CD4-positive, alpha-beta T cell (primary cell): ENCODE data around the gene NDRG3. TPM values are rescaled to one million over a fixed set of nuclear protein-coding genes. Genes with fewer than 3 reads are reported as not detected.

ENCODE experiments used
- ATAC-seq: fragments of 200-7000 bp; cut with Tn5 transposase; one replicate; pipeline ENCODE4 v1.10.0; 2022; ENCODE audit warnings: mild to moderate bottlenecking; ENCODE audit not compliant: poor library complexity
- CTCF ChIA-PET: fragments of 350-600 bp; sonication (Branson Sonifier 250); formaldehyde crosslinking; loops from one replicate; lab custom pipeline; 2021; ENCODE audit warnings: antibody characterized with exemption, inconsistent platforms; lab: Charles Lee
- POLR2A ChIA-PET: fragments of 350-600 bp; sonication (Branson Sonifier 250); formaldehyde crosslinking; loops from one replicate; lab custom pipeline; 2021; ENCODE audit warnings: antibody characterized with exemption, inconsistent platforms; lab: Charles Lee
- DNase-seq, 14 experiments: peaks; one replicate each; pipeline ENCODE4 v3.0.0-alpha.2; 2013 to 2020; ENCODE audit warnings: mixed read lengths in 2 of 14
- H3K27ac ChIP-seq, 2 donors: one replicate each; pipeline versions ENCODE4 v1.5.1 to v1.7.0; 2013; ENCODE audit warnings: low read length in 2 of 2, low read depth in 1 of 2, mild to moderate bottlenecking in 1 of 2
- H3K27me3 ChIP-seq, 2 experiments: 1 replicate in 1 of 2; 2 replicates in 1 of 2; pipeline versions ENCODE4 v1.6.1 to v1.7.0; 2013; ENCODE audit warnings: low read length in 2 of 2, control low read depth in 1 of 2, mild to moderate bottlenecking in 1 of 2, moderate library complexity in 1 of 2; ENCODE audit not compliant: insufficient read depth in 2 of 2, control insufficient read depth in 1 of 2
- H3K36me3 ChIP-seq: one replicate; pipeline ENCODE4 v1.6.1; 2013; ENCODE audit warnings: low read length, control low read depth; ENCODE audit not compliant: insufficient read depth
- H3K4me1 ChIP-seq: one replicate; pipeline ENCODE4 v1.6.1; 2013; ENCODE audit warnings: low read length, control low read depth; ENCODE audit not compliant: insufficient read depth
- H3K4me3 ChIP-seq: one replicate; pipeline ENCODE4 v1.5.1; 2013; ENCODE audit warnings: mild to moderate bottlenecking, low read length, moderate library complexity
- H3K9me3 ChIP-seq, 2 experiments: 1 replicate in 1 of 2; 2 replicates in 1 of 2; pipeline versions ENCODE4 v1.6.1 to v1.7.0; 2013; ENCODE audit warnings: low read length in 2 of 2, mild to moderate bottlenecking in 2 of 2, control low read depth in 1 of 2, moderate library complexity in 1 of 2; ENCODE audit not compliant: control insufficient read depth in 1 of 2, insufficient read depth in 1 of 2
- H3K27ac Mint-ChIP-seq: one replicate; pipeline ENCODE4 v1.8.0; 2020; ENCODE audit warnings: mixed read lengths
- H3K27me3 Mint-ChIP-seq: one replicate; pipeline ENCODE4 v1.8.0; 2021; ENCODE audit warnings: mixed read lengths
- H3K36me3 Mint-ChIP-seq: one replicate; pipeline ENCODE4 v1.8.0; 2021; ENCODE audit warnings: low read depth, mixed read lengths
- H3K4me1 Mint-ChIP-seq: one replicate; pipeline ENCODE4 v1.8.0; 2021; ENCODE audit warnings: low read depth, mixed read lengths
- H3K4me3 Mint-ChIP-seq: one replicate; pipeline ENCODE4 v1.8.0; 2020; ENCODE audit warnings: mild to moderate bottlenecking, mixed read lengths
- H3K9me3 Mint-ChIP-seq: one replicate; pipeline ENCODE4 v1.8.0; 2020; ENCODE audit warnings: mixed read lengths
- intact Hi-C, 2 experiments: fragments of 100-400 bp; cut with DNase I in 1 of 2; cut with micrococcal nuclease in 1 of 2; formaldehyde crosslinking; loops; one replicate each; pipeline versions ENCODE4 v1.15.1 to v1.9.0; 2023 to 2025; cut with DNase I, micrococcal nuclease
- total RNA-seq, 174 experiments: library from RNA in 2 of 174; stranded (reverse) in 2 of 174; gene quantifications; one replicate each; pipeline ENCODE4 v1.2.3 and lab custom pipeline; 2021 to 2026
- TF ChIP-seq, protein P1 (sequence below): fragments of 200-600 bp; IDR thresholded peaks from one replicate; pipeline ENCODE4 v1.8.0; 2022; ENCODE audit warnings: antibody characterized with exemption, mild to moderate bottlenecking

Gene NDRG3
- total RNA-seq, 2 experiments from 2014 or later, result 17.3 to 17.5 TPM

DNA sequence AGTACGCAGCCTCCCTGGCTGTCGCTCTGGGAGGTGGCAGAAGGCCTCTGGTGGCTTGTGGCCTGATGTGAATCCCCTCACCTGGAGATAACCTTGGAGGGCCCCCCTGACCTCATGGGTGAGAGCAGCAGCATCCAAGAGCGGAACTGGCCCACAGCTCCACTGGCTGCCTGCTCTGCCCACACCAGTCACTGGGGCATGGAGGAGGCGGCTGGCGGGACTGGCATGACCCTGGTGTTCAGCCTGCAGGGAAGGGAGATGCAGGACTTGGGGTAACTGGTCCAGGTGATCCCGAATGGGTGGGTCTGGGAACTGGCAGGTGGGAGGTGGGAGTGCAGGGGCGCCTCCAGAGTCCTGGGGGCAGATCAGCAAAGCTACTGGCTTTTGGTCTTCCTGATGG lies 38.2 kb upstream of the NDRG3 start:
- H3K4me1 ChIP-seq, result no peaks in the 10 kb centered on the region
- Mint-ChIP-seq H3K27ac (no peak overlapping the region), H3K9me3 (no peaks in the 10 kb centered on the region), H3K27me3 (no peaks in the 10 kb centered on the region), H3K4me3 (no peak overlapping the region), H3K36me3 (no peaks in the 10 kb centered on the region), H3K4me1 (no peaks in the 10 kb centered on the region)
- no peaks in the 10 kb centered on the region for H3K27me3 ChIP-seq
- no peaks in the 10 kb centered on the region for H3K36me3 ChIP-seq
- CTCF ChIA-PET, result no interaction called here
- TF ChIP-seq, protein P1, sequence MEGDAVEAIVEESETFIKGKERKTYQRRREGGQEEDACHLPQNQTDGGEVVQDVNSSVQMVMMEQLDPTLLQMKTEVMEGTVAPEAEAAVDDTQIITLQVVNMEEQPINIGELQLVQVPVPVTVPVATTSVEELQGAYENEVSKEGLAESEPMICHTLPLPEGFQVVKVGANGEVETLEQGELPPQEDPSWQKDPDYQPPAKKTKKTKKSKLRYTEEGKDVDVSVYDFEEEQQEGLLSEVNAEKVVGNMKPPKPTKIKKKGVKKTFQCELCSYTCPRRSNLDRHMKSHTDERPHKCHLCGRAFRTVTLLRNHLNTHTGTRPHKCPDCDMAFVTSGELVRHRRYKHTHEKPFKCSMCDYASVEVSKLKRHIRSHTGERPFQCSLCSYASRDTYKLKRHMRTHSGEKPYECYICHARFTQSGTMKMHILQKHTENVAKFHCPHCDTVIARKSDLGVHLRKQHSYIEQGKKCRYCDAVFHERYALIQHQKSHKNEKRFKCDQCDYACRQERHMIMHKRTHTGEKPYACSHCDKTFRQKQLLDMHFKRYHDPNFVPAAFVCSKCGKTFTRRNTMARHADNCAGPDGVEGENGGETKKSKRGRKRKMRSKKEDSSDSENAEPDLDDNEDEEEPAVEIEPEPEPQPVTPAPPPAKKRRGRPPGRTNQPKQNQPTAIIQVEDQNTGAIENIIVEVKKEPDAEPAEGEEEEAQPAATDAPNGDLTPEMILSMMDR, result no peak
- H3K4me3 ChIP-seq, result no peak overlapping the region
- DNase-seq (no peak), ATAC-seq (no peak)
- intact Hi-C loops, result no loop called here
- no peak overlapping the region for H3K27ac ChIP-seq
- H3K9me3 ChIP-seq, result no peaks in the 10 kb centered on the region
- POLR2A ChIA-PET, result no interaction called here

DNA sequence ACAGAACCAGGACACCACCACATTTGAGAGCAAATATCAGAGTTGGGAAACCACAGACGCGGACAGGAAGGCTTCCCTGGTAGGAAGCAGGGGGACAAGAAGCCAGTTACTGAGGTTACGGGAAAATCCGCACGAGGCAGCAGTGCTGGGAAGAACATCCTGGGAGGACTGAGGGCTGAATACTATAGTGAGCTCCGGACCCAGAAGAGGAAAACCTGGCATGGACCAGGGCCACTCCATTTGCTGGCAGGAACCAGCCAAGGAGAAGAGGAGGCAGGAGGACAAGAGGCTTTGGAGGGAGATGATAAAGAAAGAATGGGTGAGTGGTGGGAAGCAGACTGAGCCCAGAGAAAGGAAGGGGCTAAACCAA lies 33.8 kb upstream of the NDRG3 start:
- peaks cover 2% of the 10 kb centered on the region for H3K4me1 ChIP-seq
- H3K4me1 Mint-ChIP-seq, result no peaks in the 10 kb centered on the region
- H3K27ac ChIP-seq, result no peak overlapping the region
- H3K27me3 Mint-ChIP-seq, result no peaks in the 10 kb centered on the region
- TF ChIP-seq, protein P1, result no peak
- DNase-seq, result no peak
- no peak overlapping the region for H3K4me3 Mint-ChIP-seq
- no peak overlapping the region for H3K4me3 ChIP-seq
- no peaks in the 10 kb centered on the region for H3K9me3 Mint-ChIP-seq
- H3K27ac Mint-ChIP-seq, result no peak overlapping the region
- no peaks in the 10 kb centered on the region for H3K36me3 ChIP-seq
- H3K9me3 ChIP-seq, result no peaks in the 10 kb centered on the region
- H3K36me3 Mint-ChIP-seq, result no peaks in the 10 kb centered on the region
- intact Hi-C loops, result no loop called here
- no peaks in the 10 kb centered on the region for H3K27me3 ChIP-seq
- ChIA-PET POLR2A (no interaction called here), CTCF (no interaction called here)
- ATAC-seq, result no peak

DNA sequence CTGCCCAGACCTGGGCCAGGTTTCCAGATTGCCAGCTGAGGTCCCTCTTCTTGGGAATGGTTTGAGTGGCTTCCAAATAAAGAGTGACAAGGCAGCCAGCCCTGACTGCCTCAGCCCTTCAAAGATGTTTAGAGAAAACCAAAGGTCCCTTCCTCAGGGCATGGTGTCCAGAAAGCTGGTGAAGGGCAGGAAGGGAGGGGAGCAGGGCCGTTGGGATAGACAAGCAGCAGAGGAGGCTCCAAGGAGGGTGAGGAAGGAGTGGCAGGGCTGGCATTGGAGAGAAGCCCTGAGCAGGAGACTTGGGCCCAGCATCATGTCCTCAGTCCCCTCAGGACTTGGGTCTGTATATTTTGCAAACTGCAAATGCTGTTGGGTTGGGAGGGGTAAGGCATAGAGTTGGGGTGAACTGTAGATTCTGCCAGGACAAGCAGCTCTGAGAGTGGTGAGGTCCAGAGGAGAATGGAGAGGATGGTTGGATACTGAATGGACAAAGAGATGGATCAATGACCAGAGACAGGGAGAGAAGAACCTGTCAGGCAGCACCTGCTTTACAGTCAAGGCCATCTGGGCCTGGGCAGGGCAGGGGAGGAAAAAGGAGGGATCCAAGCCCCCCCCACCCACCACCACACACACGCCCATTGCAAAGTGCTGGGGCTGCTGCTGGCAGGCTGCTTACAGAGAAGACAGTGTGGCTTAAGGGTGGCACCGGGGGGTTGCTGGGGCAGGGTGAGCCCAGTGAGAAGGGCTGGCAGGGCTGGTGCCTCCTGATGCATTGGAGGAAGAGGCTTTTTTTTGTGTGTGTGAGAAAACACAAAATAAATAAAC lies 33.2 kb upstream of the NDRG3 start:
- Histone ChIP-seq H3K4me1 (peaks cover 8% of the 10 kb centered on the region), H3K27ac (no peak overlapping the region), H3K27me3 (no peaks in the 10 kb centered on the region), H3K9me3 (no peaks in the 10 kb centered on the region), H3K36me3 (no peaks in the 10 kb centered on the region), H3K4me3 (no peak overlapping the region)
- POLR2A ChIA-PET, result no interaction called here
- no peaks in the 10 kb centered on the region for H3K27me3 Mint-ChIP-seq
- intact Hi-C loops, result no loop called here
- H3K4me1 Mint-ChIP-seq, result peaks cover 2% of the 10 kb centered on the region
- DNase-seq, result no peak
- TF ChIP-seq, protein P1, result no peak
- H3K27ac Mint-ChIP-seq, result no peak overlapping the region
- no peak overlapping the region for H3K4me3 Mint-ChIP-seq
- H3K9me3 Mint-ChIP-seq, result no peaks in the 10 kb centered on the region
- peaks cover 2% of the 10 kb centered on the region for H3K36me3 Mint-ChIP-seq
- CTCF ChIA-PET, result no interaction called here
- ATAC-seq, result no peak
